Stimulated activated CD4-positive, alpha-beta T cell treated with anti-CD3 and anti-CD28 coated beads, Interleukin-15, amount 100 ng/mL, for 48 hours (primary cell): ENCODE measurements around the gene NFIX.

Experiments
- DNase-seq, 2 donors: peaks; one replicate each; pipeline ENCODE4 v3.0.0-alpha.2; 2020; ENCODE audit warnings: low read depth in 2 of 2

NFIX gene

DNA sequence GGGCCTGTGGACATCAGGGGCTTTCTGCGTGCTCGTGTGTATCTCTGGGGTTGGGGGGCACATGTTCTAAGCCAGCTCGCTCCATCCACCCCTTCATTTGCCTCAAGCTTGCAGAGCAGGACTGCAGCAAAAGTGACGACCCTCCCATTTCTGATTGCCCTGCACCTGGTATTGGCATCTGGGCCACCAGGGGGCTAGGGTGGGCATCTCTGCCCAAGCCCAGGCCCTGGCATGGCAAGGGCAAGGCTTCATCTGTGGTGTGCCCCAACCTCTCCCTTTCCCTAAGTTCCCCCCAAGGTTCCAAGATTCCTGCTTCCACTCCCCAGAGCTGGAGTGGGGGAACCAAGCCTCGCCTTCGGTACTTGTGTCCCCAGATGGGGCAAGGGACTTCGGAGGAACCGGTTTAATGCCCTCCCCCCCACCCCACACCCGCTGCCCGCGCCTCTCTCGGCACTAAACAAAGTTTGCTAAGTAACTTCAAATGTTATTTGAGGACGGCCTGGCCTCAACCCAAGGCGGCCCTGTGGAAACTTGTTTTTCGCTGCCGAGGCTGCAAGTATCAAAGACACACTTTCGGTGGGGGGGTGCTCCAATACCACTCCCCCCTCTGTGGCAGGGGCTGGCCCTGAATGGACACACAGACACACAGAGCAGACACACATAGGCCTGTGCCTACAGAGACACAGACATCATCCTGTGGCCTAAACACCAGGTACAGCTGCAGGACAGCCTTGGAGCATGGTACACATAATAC lies 12.2 kb downstream of the NFIX start:
- no peak for DNase-seq

DNA sequence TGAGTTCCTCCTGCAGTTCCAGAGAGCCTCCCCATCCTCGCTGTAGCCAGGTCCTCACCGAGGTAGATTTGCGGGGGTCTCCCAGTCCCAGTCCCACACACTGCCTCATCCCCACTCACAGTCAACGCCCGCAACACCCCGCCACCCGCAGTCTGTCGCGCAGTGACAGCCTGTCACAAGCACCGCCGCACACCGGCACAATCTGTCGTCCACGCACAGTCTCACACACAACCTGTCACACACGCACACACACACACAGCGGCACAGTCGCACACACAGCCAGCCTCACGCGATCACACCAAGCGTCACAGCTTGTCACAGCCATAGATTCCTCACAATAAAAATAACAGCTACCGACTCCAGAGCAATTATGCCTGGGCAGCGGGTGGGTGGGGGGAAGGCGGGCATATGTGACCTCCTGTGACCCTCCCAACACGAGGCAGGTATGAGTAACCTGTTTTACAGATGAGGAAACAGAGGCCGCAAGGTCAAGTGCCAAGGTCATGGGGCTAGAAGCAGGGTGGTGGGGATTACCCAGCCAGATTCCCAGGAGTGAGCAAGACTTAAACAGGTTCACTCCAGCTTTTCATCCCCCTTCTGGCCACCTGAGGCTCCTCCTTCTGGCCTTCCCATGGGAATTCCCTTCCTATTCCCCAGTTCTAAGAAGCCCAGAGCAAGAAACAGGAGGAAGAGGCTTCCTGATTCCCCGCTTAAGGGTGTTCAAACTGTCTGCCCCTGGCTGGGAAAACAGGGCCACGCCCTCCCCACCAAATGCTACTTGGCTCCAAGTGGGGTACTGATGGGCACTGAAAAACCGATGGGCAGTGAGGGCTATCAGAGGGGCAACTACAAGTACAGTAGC lies 13.9 kb downstream of the NFIX start:
- DNase-seq = no peak

DNA sequence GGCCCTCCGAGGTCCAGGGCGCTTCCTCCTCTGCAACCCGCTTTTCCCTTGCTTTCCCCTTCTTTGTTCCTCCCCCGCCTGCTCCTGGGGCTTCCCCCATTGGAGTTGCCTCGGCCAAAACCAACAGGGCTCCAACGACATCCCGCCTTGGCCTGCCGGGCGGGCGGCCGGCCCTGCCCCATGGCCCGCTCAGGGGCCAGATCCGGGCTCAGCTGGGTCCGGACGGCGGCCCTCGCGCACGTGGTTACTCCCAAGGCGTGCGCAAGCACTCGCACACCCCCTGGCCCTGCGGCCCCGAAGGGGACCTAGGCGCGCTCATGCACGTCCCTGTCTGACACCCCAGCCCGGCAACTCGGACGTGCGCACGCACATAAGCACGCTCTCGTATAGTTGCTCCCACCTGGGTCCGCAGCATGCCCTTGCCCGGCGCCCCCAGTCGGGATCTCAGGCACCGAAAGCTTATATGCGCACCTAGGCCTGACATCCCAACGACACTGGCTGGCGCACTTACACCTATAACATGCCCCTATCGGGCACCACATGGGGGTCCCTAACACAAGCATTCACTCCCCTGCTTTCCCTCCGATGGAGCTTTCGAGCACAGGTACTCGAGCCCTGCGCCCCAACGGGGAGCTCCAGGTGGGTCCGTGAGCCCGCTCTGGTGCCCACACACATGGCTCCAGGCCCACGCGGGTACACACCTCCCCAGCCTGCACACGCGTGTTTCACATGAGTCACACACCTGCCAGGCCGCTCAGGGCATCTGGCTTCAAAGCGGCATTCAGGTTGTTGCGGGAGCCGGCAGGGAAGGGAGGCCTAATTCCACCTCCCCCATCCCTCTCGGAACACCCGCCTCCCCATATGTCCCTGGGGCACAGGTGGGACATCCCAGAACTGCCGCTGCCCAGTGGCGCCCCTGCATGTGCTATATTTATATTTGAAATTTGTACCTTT lies 15.0 kb downstream of the NFIX start:
- no peak for DNase-seq

DNA sequence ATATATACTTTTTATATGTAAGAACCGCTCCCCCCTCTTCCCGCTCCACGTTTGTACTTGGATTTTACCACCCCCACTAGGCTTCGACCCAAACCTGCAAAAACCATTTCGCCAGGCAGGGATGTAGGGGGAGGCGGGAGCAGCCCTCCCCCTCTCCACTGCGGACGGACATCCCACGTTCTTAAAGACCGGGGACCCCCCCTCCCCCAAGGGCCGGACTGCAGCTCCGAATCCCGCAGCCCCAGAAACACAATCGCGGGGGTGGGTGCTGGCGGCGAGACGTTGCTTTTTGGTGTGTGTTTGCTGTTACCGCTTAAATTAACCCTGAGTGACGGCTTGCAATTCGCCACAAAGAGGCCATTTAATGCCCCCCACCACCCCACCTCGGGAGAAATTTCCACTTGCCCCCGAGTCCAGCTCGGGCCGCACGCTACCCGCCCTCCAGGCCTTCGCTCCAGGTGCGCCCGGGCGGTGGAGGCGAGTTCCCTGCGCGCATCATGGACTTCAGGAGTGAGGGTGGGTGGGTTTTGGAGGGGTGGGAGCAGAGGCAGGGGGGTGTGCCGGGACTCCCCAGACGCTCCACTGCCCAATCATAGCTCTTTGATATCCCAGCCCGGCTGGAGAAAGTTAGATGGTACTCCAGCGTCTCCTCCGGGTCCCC lies 15.8 kb downstream of the NFIX start:
- no peak for DNase-seq

DNA sequence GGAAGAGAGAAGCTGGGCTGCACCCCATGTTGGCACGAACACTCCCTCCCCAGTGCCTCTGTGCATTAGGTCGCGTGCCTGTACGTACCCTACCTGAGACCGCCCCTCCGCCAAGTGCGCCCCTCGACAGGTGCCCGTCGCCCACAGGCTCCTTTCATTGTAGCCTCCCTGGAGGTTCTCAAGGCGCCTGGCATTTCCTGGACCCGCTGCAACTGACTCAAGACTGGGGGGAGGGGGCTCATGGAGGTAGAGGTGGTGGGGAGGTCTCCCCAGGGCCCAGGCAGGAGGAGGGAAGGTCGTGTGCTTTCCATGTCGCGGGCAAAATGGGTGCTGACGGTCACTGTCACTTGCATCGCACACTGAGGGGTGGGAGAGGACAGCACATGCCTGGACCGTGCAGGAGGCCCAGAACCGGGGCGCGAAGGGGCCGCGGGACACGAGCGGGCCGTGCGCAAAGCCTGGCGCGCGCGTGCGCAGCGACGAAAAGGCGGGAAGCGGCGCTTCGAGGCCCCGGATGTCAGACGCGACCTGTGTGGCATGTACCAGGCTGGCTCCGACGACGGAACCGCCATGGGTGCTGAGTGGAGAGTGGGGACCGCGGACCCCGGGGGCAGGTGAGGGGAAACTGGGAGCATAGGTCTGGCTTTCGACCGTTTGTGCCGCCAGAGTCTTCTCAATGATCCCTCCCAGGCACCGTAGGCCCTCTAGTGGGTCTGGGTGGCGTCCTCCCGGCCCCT lies 16.5 kb downstream of the NFIX start:
- no peak for DNase-seq

DNA sequence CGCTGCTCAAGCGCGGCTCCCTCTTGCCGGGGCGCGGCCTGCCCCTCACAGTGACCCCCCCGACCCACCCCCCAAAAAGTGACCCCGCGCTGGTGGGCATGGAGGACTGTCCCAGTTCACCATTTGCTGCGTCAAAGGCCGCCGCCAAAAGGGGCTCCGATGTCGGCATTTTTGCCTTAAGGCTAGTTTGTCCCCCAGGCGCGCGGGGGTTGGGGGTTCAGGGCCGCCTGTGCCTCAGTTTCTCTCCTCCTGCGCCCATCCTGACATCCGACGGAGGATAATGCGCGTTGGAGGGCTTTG lies 17.1 kb downstream of the NFIX start:
- no peak for DNase-seq

DNA sequence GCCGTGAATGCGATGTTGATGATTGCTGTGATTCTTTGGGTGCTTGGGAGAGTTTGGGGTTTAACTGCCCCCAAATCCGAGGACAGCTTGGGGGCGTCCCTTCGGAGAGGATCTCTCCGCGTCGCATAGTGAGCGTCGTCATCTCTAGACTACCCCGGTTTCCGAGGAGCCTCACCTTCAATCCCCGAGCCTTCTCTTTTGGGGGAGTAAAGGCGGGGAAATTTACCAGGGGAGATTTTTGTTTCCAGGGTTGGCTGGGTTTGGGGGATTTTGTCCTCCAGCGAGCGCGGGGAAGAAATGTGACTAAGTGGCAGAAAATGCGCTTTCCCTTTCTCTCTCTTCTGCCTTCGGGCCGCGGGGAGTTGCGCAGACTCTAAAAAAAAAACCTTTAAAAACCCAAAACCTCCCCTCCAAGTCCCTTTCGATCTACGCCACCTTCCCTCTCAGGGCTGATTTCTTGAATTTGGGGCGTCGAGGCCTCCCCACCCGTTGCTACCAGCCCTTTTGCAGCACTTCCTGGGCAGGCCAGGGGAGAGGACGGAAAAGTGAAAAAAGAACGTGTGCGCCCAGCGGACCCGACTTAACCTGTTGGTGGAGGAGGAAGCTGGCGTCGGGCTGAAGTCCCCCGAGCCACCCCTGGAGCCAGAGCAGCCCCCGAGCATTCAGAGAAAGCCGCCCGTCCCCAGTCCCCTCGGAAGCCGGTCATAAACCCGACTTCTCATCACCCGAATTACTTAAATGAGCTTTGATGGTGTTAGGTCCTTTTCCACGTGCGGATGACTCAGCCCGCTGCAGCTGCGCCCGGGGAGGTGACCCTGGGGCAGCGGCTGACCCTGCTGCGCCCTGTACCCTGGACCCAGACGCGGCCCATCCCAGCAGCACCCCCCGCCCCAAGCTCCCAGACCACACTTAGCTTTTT lies 17.7 kb downstream of the NFIX start:
- peak in 1 of 2 donors; percentile 15 for DNase-seq

DNA sequence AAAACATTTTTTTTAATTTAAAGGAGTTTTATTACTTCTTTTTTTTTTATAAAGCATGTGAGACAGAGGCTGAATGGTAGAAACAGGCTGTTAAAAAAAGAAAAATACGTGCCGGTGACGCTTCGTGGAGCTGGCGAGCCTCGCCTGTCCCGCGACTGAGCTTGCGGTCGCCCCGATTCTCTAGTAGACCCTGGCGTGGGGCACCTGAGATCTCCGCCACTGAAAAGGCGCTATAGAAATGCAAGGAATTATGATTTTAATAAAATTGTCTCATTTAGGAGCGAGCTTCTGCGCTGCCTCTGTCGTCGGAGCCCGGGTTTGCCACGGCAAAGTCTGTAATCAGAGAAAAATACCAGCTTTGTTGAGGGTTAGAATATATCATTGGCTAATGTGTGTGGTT lies 18.4 kb downstream of the NFIX start:
- DNase-seq = no peak

DNA sequence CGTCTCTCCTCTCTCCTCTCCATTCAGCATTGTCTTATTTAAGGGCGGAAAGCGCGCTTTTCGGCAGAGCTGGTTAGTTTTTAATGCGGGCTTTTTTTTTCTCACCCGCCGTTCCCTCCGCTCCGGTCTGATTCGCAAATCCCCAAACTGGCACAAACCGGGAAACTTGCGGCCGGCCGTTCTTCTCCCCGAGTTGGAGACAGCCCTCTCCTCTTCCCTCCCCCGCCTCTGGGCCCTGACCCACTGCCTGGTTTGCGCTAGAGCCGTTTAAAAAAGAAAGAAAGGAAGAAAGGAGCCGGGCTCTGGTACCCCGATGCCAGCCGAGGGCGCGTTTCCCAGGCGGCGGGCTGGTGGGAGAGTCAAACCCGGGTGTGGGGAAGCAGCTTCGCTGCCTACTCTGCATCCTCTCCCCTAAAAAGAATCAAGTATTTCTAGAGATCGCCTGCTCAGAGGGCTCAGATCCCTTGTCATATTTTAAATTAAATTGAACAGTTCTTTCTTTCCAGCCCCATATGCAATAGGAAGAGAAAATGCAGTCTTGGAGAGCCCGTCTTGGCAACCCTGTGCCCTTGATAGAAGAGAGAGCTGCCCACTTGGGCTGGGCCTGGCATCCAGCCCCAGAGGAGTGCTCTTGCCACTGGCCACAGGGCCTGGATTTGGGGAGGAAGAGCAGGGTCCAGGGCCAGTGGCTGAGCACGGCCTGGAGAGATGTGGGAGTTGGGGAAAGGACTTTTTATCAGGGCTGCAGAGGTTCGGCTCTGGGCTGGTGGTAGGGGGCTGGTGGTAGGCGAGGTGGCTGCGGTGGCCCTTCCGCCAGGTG lies 19.0 kb downstream of the NFIX start:
- no peak for DNase-seq

DNA sequence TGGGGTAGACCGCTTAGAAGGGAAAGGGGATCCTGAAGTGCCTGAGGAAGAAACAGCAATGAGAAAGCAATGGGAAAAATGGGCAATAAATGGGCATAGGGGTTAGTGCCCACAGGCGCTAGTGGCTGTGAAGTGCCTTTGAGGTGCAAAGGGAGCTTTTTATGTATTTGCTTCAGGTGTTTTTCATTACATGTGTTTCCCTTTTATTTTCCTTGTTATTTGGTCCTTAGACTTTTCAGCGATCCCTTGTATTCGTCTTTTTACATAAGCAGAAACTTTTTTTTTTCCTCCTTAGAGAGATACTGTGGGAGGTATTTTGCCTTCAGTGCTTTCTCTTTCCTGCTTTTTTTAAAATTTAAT lies 19.6 kb downstream of the NFIX start:
- no peak for DNase-seq

DNA sequence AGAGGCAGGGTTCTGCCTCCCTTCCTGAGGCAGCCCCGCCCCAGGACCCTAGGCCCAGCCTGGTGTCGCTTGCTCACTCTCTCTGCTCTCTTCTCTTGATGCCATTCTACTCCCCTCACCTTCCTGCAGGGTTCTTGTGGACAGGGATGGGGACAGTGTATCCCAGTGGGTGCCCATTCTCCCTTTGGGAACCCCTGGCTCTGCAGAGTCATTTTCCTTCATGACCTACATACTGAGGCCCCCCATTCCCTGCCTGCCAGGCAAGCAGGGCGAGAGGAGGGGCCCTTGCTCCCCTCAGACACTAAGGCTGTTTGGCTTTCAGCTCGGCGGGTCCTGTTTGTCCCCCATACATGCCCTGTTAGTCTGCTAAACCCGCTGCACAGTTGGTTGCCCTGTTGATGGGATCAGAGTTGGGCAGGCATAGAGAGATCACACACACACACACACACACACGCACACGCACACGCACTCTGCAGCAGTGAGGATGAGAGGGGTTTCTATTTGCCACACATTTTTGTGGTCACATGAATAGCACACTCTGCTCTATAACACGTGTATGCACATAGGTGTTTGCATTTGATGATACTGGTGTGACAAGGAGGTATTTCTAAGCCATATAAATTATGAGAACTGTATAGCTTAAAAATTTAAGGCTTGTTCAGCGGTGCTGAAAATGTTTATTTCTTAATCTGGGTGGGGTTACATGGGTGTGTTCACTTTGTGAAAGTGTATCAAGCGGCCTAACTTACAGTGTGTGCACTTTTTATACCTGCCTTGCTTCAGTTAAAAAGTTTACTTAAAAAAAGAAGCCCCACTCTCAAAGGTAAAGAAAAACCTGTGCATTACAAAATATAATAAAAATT lies 20.3 kb downstream of the NFIX start:
- no peak for DNase-seq

DNA sequence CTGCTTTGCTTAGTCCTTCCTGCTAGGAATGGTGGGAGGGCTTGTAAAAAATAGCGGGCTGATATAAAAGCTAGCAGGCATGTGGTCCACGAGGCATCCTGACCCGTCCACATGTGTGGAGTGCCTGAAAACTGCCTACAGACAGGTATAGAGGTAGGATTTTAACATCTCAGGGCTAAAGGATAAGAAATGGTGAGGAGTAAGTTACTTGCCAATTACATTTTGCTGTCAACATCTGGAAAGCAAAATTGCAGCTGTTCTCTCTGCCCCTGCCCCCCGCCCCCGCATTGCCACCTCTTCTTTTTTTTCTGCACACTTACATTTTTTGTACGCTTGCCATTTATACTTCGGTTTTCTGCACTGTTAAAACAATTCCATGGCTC lies 21.0 kb downstream of the NFIX start:
- no peak for DNase-seq

DNA sequence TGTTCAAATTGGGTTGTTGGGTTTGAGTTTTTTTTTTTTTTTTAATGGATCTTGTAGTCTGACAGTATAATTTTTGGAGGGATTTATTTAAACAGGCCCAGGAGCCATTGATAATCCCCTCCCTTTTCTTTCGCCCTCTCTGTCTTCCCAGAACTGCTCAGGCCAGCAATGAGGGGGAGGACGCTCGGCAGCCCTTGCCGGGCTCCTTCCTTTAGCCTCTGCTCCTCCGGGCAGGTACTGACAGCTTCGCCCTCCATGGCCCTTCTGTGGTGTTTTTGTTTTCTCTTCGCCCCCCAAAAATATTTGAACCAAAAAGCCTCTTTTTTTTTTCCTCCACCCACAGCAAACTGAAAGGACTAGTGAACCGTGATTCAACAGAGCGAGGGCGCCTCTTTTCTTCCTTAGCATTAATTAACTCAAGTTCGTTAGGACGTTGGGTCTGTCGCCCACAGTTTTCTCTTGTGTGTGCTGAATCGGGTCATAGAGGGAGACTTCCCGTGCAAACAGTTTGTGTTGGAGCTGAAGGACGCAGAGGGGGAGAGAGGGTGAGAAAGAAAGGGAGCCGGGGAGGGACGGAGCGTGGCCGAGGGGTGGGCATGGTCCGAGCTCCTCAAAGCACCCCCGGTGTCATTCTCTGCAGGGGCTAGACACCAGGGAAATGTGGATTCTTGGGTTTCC lies 21.5 kb downstream of the NFIX start:
- DNase-seq = no peak

DNA sequence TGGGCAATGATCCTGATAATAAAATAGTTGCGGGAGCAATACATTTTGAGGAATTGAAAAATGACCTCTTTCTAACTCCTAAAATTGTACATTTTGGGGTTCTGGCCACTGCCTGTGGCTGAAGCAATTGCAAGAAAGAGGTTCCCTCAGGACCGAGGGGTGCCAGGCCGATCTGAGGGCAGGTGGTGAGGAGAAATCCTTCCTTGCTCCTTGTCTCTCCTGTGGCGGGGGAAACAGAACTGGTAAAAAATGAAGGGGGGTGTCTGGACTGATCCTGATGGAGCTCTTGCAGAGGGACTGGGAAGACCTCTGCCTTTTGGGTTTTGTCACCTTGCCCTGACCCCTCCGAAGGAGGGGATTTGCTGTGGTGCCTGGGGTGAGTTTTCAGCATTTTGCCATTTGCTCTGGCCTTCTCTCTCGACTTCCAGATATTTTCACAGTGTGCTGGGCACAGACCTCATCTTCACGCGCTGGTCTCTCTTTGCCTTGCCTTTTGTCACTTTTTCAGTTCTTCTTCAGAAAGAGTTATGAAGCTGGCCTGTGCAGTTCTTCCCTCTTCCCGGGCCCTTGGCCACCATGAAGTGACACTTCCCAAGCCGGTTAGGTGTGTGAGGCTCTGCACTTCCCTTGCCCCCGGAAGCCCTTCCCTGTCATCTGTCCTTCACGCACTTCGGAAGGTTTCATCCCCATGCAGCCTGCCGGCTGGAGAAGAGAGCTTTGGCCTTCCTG lies 22.2 kb downstream of the NFIX start:
- DNase-seq = no peak

DNA sequence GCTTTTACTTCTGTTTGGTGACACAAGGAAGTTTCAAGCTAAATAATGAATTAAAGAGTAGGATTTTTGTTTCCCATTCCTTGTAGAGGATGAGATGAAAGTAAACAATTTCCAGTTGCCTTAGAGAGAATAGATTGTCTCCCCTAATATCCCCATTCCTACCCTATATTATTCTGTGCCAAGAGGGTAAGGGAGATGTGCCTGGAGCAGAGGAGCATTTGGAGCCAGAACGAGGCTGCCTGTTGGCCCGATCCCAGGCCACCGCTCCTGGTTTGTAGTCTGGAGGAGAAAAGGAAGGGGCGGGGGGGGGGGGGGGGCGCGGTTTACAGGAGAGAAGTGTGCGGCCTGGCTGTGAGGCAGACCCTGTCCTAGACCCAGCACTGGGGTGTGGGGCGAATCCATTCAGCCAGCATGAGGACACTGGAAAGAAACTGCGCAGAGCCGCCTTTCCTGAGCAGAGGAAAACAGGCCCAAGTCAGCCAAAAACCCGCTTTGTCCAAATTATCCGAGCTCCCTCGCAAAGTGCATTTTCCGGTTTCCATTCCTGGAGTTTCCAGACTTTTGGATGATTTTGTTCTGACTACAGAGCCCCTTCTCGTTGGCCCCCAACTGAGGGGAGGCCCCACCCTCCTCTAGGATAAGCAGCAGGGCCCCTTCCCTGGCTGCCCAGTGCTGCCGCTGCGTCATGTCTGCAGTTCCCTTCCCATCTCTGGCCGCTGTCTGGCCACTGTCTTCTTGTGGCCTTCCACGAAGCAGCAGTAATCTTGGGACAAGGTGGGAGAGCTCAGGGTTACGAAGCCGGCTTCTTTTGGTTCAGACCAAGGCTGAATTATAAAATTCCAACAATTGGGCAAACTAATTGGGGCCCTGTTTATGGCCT lies 23.0 kb downstream of the NFIX start:
- no peak for DNase-seq

DNA sequence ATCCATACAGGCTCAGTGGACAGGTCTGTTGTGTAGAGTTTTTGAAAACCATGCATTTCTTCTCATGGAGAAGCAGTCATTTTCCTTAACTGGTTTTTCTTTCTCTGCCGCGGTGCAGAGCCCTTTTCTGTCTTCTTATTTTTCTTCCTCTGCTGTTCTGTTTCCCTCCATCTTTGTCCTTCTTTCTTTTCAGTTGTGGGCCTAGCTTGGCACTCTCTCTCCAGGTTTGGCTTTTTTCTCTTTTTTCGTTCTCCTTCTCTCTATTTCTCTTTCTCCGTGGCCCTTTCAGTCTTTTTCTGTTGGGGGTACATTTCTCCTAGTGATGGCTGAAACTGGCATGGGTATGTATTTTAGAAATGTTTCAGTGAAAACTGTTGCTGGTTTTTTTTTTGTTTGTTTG lies 24.1 kb downstream of the NFIX start:
- no peak for DNase-seq
